ENCODE measurements around the gene NEDD8.

DNA sequence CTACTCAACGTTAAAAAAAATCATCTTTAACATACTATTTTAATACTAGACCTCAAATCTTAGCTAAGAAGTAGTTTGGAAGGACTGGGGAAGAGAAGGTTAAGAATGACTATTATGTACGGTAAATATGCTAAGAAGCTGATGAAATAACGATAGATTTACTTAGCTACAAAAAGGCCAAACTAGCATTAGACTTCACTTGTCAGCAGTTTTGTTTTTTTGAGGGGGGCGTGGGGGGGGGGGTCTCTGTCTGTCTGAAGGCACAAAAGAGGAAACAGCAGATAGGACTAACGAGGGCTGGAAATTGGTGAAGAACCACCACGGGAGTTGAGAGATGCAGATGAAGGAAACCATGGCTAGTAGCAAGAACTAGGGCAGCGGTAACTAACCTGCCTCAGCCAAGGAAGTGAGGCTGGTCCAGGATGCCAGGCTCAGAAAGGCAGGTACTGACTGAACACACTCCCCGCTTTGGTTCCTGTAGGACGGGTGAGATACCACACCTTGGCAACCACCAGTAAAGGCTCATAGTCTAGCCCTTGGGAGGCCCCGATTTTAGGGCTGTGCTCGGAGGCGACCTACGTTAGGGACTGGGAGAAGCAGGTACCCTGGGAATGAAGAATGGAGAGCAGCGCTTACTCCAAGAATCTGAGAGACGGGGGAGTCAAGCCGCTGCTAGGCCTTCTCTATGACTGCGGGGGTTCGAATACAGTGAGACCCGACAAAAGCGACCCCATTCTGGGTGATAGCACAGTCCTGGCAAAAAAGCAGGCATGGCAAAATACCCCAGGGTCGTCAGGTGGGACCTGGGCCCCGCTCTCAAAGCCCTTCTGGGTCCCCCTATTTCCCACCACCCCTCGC, 675 bp downstream of the NEDD8 start:
- TF ChIP-seq, protein P1, sequence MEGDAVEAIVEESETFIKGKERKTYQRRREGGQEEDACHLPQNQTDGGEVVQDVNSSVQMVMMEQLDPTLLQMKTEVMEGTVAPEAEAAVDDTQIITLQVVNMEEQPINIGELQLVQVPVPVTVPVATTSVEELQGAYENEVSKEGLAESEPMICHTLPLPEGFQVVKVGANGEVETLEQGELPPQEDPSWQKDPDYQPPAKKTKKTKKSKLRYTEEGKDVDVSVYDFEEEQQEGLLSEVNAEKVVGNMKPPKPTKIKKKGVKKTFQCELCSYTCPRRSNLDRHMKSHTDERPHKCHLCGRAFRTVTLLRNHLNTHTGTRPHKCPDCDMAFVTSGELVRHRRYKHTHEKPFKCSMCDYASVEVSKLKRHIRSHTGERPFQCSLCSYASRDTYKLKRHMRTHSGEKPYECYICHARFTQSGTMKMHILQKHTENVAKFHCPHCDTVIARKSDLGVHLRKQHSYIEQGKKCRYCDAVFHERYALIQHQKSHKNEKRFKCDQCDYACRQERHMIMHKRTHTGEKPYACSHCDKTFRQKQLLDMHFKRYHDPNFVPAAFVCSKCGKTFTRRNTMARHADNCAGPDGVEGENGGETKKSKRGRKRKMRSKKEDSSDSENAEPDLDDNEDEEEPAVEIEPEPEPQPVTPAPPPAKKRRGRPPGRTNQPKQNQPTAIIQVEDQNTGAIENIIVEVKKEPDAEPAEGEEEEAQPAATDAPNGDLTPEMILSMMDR (IDR thresholded peaks at IDR 0.05): no peak
- TF ChIP-seq POLR2A (IDR thresholded peaks at IDR 0.05) (no peak), POLR2AphosphoS5 (IDR thresholded peaks at IDR 0.05) (no peak)
